Stimulated activated CD4-positive, alpha-beta T cell treated with anti-CD3 and anti-CD28 coated beads, Interleukin-15, amount 100 ng/mL, for 1 hour (primary cell): ENCODE results near the gene GUCY1A1.

Source experiments
- DNase-seq, 2 donors: peaks; one replicate each; pipeline ENCODE4 v3.0.0-alpha.2; 2020; ENCODE audit warnings: low read depth in 1 of 2, low spot score in 1 of 2

Gene GUCY1A1

DNA sequence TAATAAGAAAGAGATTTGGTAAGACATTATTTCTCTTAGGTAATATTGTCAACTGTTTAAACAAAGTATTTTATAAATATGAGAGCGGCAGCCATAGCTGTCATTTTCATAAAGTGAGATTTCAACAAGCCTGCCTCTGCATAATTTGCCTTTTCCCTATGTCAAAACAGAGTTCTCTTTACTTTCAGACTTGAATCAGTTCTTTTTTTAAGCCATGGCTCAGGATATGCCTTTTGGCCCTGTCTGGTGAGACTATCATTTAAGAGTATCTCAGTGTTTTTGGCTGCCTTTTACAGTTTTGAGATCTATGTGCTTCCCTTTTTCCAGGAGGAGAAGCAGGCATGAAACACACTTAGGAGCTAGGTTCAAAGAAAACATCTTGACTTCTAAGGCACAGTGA, 7.5 kb upstream of the GUCY1A1 start:
- DNase-seq = no peak

DNA sequence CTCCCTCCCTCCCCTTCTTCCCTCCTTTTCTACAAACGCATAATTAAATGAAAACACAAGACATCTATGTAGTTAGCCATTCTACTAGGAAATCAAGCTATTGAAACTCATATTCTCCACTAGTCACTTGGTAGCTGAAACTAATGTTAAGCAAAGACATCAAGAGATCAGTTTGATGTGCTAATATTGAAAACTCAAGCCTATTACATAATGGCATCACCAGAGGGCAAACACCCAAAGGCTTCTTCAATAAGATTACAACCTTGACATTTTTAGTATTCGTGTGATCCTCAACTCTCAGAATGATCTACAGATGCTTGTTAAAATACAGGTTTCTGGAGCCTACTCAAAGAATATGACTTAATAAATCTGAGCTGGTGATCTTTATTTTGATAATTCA, 6.2 kb upstream of the GUCY1A1 start:
- DNase-seq = no peak

DNA sequence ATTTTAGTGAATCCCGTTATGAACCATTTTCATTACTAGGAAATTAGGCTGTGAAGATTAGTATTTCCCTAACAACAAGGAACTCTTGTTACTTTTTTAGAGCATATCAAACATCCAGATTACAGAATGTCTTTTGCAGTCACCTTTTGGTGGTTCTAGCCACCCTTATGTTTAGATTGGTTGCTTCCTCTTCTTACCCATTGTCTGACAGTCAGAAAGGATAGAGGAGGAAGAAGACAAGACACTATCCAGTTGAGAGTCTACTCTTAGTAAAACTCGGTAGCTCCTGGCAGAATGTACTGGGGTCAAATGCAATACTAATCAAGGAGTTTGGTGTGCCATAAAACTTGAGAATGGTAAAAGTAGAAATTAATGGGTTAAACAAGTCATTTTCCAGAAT, 1.6 kb upstream of the GUCY1A1 start:
- DNase-seq = no peak

DNA sequence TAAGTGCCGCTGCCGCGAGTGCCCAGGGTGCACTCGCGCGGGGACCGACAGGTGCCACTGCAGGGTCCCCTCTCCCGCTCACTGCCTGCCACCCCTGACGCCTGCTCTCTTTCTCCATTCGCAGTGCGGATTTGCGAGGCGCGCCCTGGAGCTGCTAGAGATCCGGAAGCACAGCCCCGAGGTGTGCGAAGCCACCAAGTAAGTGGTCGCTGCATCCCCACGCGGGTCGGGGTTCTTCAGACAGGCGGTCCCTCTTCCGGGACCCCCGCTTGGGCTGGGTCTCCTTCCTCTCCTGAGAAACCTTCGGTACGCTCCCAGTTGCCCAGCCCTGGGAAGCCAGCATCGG, 547 bp downstream of the GUCY1A1 start:
- no peak for DNase-seq

DNA sequence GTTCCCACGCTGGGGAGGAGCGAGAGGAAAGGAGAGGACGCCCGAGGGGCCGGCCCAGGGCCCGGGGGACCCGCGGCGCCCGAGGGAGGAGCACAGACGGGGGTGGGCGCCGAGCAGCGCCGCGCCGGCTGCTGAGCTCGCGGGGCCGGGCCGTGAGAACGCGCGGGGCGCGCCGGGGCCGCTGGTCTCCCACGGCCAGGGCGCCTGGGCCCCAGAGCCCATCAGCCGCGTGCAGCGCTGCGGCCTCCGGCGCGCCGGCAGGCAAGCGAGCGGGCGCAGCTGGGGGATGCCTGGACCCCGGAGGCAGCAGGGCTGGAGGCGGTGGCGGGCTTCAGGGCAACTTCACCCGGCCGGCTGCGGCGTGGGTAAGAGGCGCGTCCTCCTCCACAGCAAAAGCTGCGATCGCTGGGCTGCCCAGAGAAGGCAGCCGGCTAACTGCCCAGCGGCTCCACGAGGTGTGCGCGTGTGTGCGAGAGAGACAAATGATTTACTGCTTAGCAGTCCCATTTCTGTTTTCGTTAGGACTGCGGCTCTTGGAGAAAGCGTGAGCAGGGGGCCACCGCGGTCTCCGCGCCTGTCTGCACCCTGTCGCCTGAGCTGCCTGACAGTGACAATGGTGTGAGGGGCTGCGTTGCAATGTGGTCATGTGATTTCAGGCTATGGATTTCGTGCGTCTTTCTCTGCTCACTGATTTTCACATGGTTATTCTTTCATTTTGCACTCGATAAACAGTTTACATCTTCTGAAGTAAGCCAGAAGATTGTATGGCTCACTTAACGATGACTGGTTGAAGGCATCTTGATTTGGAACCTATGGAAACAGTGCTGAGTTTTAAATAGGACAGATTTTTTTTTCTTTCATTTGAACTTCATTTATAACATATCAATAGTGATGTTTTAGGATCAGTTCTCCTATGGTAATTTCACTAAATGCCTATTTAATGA, 1.2 kb downstream of the GUCY1A1 start:
- DNase-seq = no peak

DNA sequence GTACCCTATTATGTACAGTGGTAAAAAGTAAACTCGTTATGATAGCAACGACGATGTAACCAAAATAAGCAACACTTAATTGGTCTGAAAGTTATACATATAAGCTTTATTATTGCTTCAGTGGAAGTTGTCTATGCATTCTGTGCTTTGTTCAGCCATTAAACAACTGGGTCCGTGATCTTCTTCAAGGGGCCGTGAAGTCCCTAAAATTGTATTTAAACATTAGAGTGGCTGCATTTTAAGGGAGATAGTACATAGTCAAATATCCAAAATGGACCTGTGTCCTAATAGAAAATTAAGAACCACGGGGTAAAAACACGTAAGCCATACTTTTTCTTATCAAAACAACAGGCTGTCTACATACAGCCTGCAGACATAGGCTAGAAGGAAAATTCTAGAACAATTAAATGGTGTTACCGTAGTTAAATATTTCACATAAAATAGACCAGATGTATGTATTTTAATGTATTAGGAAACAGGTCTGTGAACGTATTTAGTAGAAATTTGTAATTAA, 2.1 kb downstream of the GUCY1A1 start:
- DNase-seq = no peak

DNA sequence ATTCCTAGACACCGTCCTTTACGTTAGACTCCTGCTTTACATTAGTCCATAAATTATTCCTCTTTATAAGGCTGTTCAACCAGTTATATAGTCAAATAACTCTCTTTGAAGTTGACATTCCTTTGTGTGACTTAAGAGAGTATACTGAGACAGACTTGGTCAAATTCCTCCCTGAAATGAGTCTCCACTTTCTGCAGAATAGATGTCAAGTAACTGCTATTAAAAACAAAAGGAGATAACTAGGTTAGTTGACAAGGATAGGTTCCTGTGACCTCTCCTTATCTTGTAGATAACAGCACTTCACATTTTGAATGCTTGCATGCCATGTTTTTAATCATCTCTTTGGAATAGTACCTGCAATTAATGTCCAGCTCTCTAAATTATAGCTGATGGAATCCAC, 5.7 kb downstream of the GUCY1A1 start:
- no peak for DNase-seq

DNA sequence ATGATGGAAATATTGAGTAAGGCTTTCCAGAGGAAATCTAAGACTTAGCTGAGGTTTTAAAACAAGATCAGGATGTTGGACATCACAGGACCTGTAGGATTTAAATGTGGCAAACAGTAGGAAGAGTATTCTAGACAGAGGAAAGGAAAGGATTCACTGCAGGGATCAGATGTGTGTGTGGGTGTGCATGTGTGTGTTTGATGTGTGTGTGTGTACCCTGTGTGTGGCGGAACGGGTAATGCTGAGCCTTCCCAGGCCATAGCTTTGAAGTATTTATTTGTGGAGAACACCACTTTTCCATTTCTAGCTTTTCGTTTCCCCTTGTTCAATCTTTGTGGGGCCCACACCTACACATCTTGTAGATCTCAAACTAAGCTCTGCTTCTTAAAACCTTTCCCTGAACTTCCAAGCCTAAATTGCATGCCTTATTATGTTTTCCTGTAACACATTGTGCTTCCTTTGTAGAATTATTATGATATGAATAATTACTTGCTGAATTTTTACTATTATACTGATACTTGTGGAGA, 6.9 kb downstream of the GUCY1A1 start:
- DNase-seq = no peak

GRCh38 chr4:155674669-155675071, 8.0 kb downstream of the GUCY1A1 start:
- DNase-seq = no peak

GRCh38 chr4:155675709-155676429, 9.2 kb downstream of the GUCY1A1 start:
- DNase-seq = no peak

- DNase-seq = no peak
These were observed 9.8 kb downstream of the GUCY1A1 start for GRCh38 chr4:155676430-155676825.

DNA sequence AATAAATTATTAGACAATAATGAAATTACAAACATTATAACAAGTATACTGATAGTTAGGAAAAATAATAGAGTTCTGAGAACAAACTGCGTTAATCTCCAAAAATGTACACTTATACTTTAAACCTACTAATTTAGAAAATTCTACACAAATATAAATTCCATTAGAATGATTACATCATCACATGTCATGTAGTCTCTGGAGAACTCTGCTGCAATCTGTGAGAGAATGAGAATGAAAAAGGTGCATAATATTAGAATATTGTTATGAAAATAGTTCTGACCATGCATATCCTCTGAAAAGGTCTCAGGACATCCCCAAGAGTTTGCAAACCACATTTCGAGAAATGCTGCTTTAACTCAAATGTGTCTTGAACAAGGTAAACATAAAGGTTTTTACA, 11.4 kb downstream of the GUCY1A1 start:
- no peak for DNase-seq

- DNase-seq = no peak
These were observed 12.7 kb downstream of the GUCY1A1 start for GRCh38 chr4:155679343-155679742.

GRCh38 chr4:155681886-155682285, 15.2 kb downstream of the GUCY1A1 start:
- DNase-seq = no peak

DNA sequence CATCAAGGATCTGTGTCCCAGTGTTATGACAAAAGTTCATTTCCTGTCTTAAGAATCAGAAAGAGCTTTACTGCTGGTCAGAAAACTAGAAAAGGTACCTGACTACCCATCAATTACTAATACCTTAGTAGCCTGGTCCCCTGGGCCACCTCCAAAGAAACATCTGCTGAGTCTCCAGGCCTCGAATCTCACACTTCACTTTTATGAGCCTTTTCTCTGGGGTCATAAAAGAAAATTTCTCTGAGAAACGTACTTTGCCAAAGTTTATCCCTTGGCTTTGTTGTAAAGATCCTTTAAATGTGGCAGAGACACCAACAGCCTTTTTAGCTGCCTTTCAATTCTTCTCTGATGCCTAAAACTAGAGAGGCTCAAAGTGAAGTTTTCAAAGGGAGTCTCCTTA, 17.8 kb downstream of the GUCY1A1 start:
- no peak for DNase-seq

DNA sequence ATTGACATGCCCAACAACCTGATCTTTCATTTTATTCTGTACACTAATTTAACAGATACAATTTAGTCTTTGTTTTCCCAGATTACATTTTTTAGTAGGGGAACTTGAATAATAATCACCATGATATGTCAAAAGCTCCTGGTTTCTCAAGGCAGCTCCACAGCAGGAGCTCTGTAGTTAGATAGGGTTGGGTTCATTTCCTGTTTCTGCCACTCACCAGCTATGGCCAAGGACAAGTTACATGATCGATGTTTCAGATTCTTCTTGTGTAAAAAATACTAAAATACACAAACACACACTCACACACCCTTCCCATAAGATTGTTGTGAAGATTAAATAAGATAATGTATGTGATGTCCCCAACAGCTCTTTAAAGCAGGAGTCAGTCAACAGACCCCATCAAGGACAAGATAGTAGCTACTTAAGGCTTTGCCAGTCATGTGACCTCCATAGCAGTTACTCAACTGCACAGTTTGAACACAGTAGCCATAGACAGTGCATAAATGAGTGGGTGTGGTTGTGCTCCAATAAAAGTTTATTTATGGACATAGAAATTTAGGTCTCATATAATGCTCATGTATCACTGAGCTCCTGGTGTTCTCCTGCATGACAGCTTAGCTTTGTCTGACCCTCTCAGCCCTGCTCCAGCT, 18.4 kb downstream of the GUCY1A1 start:
- DNase-seq = no peak

GRCh38 chr4:155687380-155687982, 20.8 kb downstream of the GUCY1A1 start:
- no peak for DNase-seq

DNA sequence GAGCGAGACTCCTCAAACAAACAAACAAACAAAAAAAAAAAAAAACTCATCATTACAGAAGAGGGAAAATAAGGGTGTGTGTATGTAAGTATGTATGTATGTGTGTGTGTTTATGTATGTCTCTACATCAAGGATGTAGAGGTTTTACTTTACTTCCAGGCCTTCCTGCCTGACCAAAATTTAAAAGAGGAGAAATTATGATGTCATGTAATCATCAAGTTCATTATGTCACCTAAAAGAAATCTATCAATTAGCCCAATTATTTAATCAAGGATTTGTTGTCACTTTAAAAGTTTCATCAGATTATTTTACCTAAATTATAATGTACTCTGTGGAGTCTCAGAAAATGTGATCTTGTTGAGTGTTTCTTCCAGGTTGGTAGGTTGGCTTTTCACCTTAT, 21.6 kb downstream of the GUCY1A1 start:
- no peak for DNase-seq

DNA sequence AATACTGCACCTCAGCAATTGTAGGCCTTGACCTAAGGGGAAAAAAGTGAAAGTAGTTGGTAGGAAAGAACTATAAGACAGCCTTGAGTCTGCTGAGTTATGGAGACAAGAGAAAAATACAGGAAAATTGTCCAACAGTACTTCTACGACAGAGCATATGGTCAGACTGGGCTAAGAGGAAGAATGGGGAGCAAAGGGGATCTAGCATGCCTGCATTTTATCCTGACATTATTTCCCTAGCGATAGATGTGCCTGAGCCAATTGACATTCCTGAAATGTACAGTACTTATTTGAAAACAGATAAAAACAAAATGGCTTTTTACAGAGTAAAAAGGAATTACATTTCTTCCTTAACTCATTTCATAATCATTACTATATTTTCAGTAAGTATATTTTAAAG, 22.2 kb downstream of the GUCY1A1 start:
- no peak for DNase-seq

GRCh38 chr4:155690044-155690837, 23.6 kb downstream of the GUCY1A1 start:
- DNase-seq = no peak
